ENCODE results near the gene NHLH2.

GRCh38 chr1:115791816-115792215, 49.1 kb downstream of the NHLH2 start:
- TF ChIP-seq FOXM1 (IDR thresholded peaks at IDR 0.05; ENCODE audit: borderline replicate concordance) (no peak), HDGF (IDR thresholded peaks at IDR 0.05; ENCODE audit: borderline replicate concordance) (no peak), ZNF384 (IDR thresholded peaks at IDR 0.05) (no peak), SUZ12 (IDR thresholded peaks at IDR 0.05) (no peak), BHLHE40 (IDR thresholded peaks at IDR 0.05; ENCODE audit: borderline replicate concordance) (no peak), TARDBP (IDR thresholded peaks at IDR 0.05) (no peak), SP1 (IDR thresholded peaks at IDR 0.05) (no peak), FOXK2 (IDR thresholded peaks at IDR 0.05) (no peak)
